ENCODE results near the gene SDK1. TPM values are rescaled to one million over a fixed set of nuclear protein-coding genes. Genes with fewer than 3 reads are reported as not detected.

SDK1 gene
- total RNA-seq, 2 experiments from 2014 or later, result 0.10 to 0.17 TPM

DNA sequence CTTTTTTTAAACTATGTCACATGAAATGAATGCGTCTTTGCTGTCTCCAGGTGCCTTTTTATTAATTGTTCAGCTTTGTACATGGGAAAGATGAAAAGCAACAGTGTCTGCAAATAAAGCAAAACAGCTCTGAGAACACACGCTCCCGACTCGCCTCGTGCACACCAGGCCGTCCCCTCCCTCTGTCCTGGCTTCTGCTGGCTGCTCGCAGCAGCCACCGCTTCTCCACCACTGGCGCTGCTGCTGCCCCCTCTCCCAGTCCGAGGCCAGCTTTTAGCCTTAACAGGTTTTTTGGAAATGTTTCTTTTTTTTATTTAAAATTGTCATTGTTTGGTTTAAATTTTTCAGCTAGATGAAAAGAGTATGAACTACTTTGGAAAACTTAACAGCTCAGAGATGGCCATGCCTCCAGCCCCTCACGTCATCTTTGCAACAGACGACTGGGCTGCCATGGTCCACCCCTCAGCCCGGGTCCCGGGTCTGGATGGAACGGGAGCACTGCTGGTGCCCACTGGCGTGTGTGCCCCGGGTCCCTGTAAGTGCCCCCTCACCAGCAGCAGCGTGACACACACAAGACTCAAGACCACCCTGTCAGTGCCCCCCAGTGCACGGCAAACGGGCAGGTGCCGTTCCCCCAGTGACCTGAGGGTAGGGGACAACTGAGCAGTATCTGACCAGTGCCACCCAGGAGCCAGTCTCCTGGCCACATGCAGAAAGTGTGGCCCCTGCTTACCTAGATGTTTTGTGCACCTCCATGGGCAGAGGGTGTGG, 965.4 kb downstream of the SDK1 start:
- CTCF ChIA-PET, result no interaction called here
- DNase-seq, result no peak
- Mint-ChIP-seq H3K9me3 (no peaks in the 10 kb centered on the region), H3K27me3 (peaks cover 1% of the 10 kb centered on the region), H3K36me3 (ENCODE audit: low read depth) (no peaks in the 10 kb centered on the region), H3K4me3 (no peak overlapping the region), H3K27ac (no peak overlapping the region), H3K4me1 (no peaks in the 10 kb centered on the region)
- POLR2A ChIA-PET, result no interaction called here

DNA sequence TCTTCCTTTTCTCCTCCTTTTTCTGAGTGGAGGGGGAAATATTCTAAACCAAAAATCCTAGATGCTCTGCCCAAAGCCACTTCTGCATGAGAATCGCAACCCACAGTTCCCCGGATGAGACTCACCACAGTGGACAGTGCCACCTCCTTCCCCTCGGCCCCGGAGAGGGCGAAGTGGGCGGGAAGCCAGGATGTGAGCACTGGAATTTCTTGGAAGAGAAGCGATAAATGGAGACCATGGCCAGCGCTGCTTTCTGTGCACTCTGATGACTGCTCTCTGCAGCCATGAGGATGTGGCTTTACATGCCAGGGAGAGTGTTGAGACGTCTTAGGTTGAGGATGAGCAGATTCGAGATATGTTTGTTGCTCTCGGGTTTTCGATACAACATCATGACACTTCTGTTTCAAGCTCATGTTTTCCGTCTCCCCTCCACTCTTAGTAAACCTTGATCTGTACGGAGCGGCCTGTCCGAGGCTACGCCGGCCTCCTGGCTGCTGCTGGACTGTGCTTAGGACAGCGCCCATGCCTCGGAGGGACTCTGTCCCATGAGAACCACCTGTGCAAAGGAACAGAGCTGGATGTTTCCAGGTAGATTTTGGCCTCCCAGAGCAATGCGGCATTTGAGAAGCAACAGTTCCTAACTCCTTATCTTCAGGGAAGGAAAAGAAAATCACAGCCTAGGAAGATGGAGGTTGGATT, 966.4 kb downstream of the SDK1 start:
- ChIA-PET POLR2A (no interaction called here), CTCF (no interaction called here)
- no peak for DNase-seq
- Mint-ChIP-seq H3K4me3 (no peak overlapping the region), H3K27ac (no peak overlapping the region), H3K4me1 (no peaks in the 10 kb centered on the region), H3K36me3 (ENCODE audit: low read depth) (no peaks in the 10 kb centered on the region), H3K27me3 (peaks cover 1% of the 10 kb centered on the region), H3K9me3 (no peaks in the 10 kb centered on the region)

DNA sequence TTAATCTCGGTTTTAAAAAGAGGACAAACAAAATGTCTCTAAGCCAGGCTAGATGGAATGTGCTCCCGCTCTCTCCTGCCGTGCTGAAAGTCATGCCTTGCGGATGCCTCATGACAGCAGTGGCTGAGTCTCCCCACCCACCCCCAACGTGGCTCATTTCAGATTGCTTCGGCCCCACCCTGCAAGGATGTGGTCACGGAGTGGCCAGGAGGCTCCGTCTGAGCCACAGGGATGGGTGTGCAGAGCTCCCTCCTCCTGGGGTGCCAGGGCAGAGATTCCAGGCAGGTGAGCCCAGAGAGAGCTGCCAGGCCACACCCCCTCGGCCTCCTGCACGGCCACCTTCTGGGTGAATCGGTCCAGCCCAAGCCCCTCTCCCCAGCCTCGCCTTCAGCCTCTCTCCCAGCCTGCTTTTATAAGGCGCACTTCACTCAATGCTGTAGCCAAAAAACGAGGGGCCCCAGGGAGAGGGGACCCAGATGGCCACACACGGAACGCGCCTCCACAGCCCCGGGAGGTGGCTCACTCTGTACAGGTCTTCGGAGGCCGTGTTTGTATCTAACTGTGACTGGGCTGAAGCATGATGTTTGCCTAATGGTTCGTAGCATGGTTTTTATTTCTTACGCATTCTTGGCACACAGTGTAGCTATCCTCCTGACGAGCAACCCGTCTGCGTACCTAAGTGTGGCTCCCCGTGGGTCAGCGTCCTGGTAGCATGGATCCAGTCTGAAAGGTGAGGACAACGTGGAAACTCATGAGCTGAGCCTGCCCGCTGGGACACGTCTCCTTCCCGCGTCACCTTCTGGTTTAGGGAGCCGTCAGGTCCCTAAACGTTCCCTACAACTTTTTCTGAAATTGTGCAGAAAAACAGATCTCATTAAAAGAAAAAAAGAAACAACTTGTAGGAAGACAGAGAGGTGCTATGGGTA, 967.3 kb downstream of the SDK1 start:
- H3K27ac Mint-ChIP-seq, result no peak overlapping the region
- POLR2A ChIA-PET, result no interaction called here
- H3K4me3 Mint-ChIP-seq, result no peak overlapping the region
- DNase-seq, result no peak
- CTCF ChIA-PET, result no interaction called here
- no peaks in the 10 kb centered on the region for H3K36me3 Mint-ChIP-seq (ENCODE audit: low read depth)
- no peaks in the 10 kb centered on the region for H3K4me1 Mint-ChIP-seq
- H3K9me3 Mint-ChIP-seq, result no peaks in the 10 kb centered on the region
- peaks cover 1% of the 10 kb centered on the region for H3K27me3 Mint-ChIP-seq

DNA sequence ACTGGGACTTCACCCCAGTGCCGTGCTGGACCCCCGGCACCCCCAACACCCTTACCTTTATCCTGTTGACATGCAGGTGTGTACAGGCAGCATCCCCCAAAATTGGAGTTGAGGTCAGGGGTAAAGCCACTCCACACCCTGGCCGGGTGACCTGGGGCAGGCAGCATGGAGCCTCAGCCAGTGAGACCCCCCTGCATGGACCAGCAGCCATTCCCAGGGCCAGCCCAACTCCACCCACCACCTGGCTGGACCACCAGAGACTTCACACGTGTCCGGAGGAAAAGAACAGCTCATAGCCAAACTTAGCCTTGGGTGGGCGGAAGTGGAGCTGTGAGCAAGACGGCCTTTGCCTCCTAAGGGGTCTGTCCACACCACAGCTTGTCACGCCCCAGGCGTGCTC, 968.0 kb downstream of the SDK1 start:
- no peak overlapping the region for H3K27ac Mint-ChIP-seq
- DNase-seq, result no peak
- no peak overlapping the region for H3K4me3 Mint-ChIP-seq
- H3K27me3 Mint-ChIP-seq, result peaks cover 1% of the 10 kb centered on the region
- ChIA-PET CTCF (no interaction called here), POLR2A (no interaction called here)
- no peaks in the 10 kb centered on the region for H3K9me3 Mint-ChIP-seq
- H3K36me3 Mint-ChIP-seq (ENCODE audit: low read depth), result no peaks in the 10 kb centered on the region
- no peaks in the 10 kb centered on the region for H3K4me1 Mint-ChIP-seq

DNA sequence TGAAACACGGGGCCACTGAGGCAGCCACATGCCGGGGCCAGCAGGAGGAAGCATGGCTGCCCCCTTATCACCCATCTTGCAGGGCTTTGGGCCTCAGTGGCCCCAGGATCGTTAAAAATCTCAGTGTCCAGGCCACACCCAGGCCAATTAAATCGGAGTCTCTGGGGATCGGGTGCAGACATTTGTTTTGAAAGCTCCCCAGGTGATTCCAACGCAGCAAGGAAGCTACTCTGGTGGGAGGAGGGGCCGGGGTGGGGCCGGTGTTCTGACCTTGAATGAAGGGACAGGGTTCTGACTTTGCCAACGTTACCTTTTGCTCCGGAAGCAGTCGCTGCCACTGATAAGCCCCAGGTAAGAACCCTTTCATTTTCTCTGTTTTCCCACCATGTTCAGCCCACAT, 968.7 kb downstream of the SDK1 start:
- Mint-ChIP-seq H3K9me3 (peaks cover 5% of the 10 kb centered on the region), H3K4me1 (no peaks in the 10 kb centered on the region), H3K27ac (no peak overlapping the region), H3K4me3 (no peak overlapping the region), H3K27me3 (peaks cover 1% of the 10 kb centered on the region), H3K36me3 (ENCODE audit: low read depth) (no peaks in the 10 kb centered on the region)
- CTCF ChIA-PET, result no interaction called here
- DNase-seq, result no peak
- POLR2A ChIA-PET, result no interaction called here

DNA sequence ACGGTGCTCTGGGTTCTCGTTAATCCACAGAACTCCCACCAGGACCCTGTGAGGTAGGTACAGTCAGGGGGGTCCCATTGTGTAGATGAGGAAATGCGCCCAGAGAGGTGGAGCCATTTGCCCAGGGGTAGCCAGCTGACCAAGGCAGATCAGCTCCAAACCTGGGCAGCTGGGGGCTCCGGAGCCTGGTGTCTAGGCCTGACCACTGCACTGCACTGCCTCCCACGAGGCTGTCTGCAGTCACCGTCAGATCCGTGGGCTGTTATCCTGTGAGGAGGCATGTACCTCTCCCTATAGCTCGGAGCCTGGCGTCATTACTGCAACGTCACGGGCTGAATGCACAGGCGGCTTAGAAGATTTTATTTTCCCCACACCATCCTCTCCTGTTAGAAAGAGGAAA, 969.2 kb downstream of the SDK1 start:
- DNase-seq, result no peak
- Mint-ChIP-seq H3K36me3 (ENCODE audit: low read depth) (no peaks in the 10 kb centered on the region), H3K4me3 (no peak overlapping the region), H3K27ac (no peak overlapping the region), H3K27me3 (peaks cover 1% of the 10 kb centered on the region), H3K9me3 (peaks cover 5% of the 10 kb centered on the region), H3K4me1 (no peaks in the 10 kb centered on the region)
- ChIA-PET CTCF (no interaction called here), POLR2A (no interaction called here)

DNA sequence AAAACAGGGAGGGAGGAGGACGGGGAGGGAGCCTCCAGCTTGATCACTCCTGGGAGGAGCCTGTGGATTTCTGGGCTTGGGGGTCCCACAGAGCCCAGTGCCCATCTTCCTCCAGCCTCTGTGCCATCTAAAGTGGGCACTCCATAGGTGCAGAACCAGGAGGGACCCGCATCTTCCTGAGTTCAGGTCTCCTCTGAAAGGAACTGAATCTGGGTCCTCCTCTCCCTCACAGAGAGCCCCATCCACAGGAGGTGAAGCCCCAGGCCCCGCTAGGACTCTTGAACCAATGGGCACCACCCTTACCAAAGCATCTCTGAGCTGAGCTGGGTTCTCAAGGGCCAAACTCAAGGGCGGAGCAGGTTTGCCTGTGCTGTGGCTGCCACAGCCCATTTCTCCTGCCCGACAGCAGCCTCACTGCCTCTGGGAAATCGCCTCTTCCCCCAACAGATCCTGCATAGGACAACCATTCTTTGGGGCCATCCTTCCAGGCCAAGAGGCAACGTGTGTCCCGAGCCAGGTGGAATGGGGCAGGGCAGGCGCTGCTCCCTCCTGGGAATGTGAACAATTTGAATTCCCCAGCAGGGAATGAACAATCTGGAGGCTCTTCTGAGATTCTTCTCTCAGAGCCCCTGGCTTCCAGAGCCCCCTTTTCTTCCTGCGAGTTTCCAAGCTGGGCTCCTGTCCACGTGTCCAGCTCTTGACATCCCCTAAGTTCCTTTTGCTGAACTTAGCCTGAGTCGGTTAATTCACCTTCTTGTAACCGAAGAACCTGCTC, 970.1 kb downstream of the SDK1 start:
- no peak for DNase-seq
- Mint-ChIP-seq H3K36me3 (ENCODE audit: low read depth) (no peaks in the 10 kb centered on the region), H3K27me3 (peaks cover 1% of the 10 kb centered on the region), H3K4me1 (no peaks in the 10 kb centered on the region), H3K27ac (no peak overlapping the region), H3K4me3 (no peak overlapping the region), H3K9me3 (peaks cover 5% of the 10 kb centered on the region)
- POLR2A ChIA-PET, result no interaction called here
- CTCF ChIA-PET, result no interaction called here

DNA sequence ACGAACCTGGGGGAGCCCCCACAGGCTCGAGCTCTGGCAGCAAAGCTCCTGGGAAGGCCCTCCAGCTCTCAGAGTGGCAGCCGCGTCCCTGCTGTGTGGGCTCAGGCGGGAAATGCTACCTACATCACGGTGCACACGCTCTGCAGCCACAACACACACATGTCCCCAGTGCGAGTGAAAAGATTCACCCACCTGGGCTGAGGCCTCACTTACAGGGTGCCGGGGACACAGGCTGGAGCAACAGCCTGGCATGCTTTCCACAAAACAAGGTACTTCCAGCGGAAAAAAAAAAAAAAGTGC, 970.6 kb downstream of the SDK1 start:
- Mint-ChIP-seq H3K4me1 (no peaks in the 10 kb centered on the region), H3K27me3 (no peaks in the 10 kb centered on the region), H3K9me3 (peaks cover 5% of the 10 kb centered on the region), H3K4me3 (no peak overlapping the region), H3K36me3 (ENCODE audit: low read depth) (no peaks in the 10 kb centered on the region), H3K27ac (no peak overlapping the region)
- no peak for DNase-seq
- CTCF ChIA-PET, result no interaction called here
- POLR2A ChIA-PET, result no interaction called here

DNA sequence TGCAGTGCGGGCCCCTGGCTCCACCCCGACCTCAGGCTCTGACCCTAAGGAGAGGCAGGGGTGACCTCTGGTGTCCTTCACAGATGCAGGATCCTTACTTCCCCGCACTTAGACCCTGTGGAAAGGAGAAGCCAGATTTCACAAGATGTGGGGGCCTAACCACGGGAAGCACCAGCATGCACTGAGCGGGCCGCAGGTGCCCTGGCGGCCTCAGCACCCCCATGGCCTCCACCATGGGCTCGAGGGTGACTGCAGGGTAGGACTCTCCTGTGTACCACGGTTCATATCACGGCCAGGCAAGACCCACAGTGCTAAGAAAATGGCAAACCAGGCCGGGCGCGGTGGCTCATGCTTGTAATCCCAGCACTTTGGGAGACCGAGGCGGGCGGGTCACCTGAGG, 971.1 kb downstream of the SDK1 start:
- Mint-ChIP-seq H3K36me3 (ENCODE audit: low read depth) (no peaks in the 10 kb centered on the region), H3K4me1 (no peaks in the 10 kb centered on the region), H3K27me3 (no peaks in the 10 kb centered on the region), H3K4me3 (no peak overlapping the region), H3K9me3 (peaks cover 5% of the 10 kb centered on the region), H3K27ac (no peak overlapping the region)
- ChIA-PET CTCF (no interaction called here), POLR2A (no interaction called here)
- no peak for DNase-seq

DNA sequence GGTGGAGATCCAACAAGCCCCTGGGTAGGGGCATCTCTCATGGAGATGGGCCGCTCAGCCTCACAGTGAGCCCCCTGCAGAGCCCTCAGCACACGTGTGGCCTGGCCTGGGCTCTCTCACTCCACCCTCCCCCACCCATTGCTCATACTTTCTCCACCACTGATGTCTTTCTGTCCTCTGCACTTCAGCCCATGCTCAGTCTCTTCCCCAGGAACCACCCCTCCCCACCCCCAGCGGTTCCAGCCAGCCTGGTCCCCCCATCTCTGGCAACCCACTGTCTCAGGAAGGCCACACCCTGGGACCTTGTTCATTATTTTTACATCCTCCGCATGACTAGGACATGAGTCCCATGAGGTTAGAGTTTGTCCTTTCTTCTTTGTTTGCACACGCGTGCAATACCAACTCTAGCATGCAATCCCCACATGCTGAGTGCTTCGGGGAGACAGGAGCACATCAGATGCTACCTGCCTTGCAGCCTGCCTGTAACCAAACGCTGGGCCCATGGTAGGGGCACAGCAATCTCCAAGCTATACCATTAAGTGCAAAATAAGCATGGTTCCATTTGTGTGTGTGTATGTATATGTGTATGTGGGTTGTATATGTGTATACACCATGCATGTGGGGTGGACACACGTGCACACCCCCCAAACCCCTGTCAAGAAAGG, 972.6 kb downstream of the SDK1 start:
- ChIA-PET POLR2A (no interaction called here), CTCF (no interaction called here)
- Mint-ChIP-seq H3K4me3 (no peak overlapping the region), H3K36me3 (ENCODE audit: low read depth) (no peaks in the 10 kb centered on the region), H3K4me1 (no peaks in the 10 kb centered on the region), H3K9me3 (peaks cover 5% of the 10 kb centered on the region), H3K27ac (no peak overlapping the region), H3K27me3 (no peaks in the 10 kb centered on the region)
- no peak for DNase-seq

DNA sequence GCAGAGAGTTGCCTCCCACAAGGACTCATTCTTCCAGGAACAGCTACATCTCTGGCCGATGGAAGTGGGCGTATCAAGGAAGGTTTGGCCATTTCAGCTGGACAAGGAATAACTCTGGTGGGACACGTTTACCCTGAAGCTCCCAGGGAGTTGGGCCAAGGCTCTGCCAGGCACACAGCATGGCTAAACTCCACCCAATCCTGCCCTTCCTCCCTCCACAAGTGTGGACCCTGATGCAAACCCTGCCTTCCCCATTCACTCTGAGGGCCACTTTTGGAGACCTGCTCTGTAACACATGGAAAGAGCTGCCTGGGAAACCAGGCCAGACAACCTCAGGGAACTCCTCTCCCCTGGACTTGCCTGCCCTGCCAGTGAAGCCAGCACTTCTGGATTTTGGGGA, 973.2 kb downstream of the SDK1 start:
- Mint-ChIP-seq H3K9me3 (peaks cover 7% of the 10 kb centered on the region), H3K36me3 (ENCODE audit: low read depth) (no peaks in the 10 kb centered on the region), H3K27ac (no peak overlapping the region), H3K4me3 (no peak overlapping the region), H3K27me3 (no peaks in the 10 kb centered on the region), H3K4me1 (no peaks in the 10 kb centered on the region)
- CTCF ChIA-PET, result no interaction called here
- POLR2A ChIA-PET, result no interaction called here
- no peak for DNase-seq

DNA sequence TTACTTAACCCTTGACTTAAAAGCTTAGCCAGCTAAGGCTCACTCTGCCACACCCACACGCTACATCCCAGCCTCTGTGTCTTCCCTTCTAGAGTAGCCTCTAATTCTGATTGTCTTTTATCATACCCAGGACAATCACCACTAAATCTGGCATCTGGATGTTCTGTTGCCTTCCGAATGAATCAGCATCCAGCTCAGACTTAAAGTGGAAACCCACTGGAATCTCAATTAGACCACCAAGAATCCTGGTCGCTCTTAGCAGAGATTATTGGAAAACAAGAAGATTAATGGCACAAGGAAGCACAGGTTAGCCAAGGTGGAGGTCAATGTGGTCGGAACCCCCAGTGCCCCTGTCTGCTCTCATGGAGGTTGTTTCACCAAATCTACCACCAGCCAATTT, 976.9 kb downstream of the SDK1 start:
- CTCF ChIA-PET, result no interaction called here
- Mint-ChIP-seq H3K27ac (no peak overlapping the region), H3K4me3 (no peak overlapping the region), H3K36me3 (ENCODE audit: low read depth) (no peaks in the 10 kb centered on the region), H3K27me3 (no peaks in the 10 kb centered on the region), H3K9me3 (peaks cover 9% of the 10 kb centered on the region), H3K4me1 (peaks cover 4% of the 10 kb centered on the region)
- POLR2A ChIA-PET, result no interaction called here
- DNase-seq, result no peak

DNA sequence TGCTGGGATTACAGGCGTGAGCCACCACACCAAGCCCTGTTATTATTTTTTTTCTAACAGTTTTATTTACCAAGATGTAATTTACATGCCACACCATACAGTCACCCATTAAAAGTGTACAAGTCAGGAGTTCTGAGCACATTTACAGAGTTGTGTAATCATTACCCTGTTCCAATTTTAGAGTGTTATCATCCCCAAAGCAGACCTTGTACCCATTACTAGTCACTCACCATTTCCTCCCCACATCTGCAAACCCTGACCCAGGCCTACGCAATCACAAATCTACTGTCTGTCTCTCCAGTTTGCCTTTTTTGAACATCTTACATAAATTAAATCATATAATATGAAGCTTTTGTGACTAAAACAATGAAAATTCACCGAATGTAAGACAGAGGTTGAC, 978.2 kb downstream of the SDK1 start:
- Mint-ChIP-seq H3K36me3 (ENCODE audit: low read depth) (no peaks in the 10 kb centered on the region), H3K27me3 (no peaks in the 10 kb centered on the region), H3K4me1 (peaks cover 4% of the 10 kb centered on the region), H3K9me3 (peaks cover 9% of the 10 kb centered on the region), H3K4me3 (no peak overlapping the region), H3K27ac (no peak overlapping the region)
- POLR2A ChIA-PET, result no interaction called here
- DNase-seq, result no peak
- CTCF ChIA-PET, result no interaction called here

Data from activated CD4-positive, alpha-beta T cell treated with anti-CD3 and anti-CD28 coated beads, Interleukin-2, amount 10 ng/mL, durations not matched to agents 7 days and 5 days (primary cell).